NCI-H1694 treated with DMSO at 0.1 percent for 48 hours (cell line): ENCODE measurements around the gene IREB2.

Experiments used
- DNase-seq: peaks from one replicate; lab custom pipeline; 2025; lab: John Stamatoyannopoulos, UW

Gene IREB2

GRCh38 chr15:78542647-78543046, 104.6 kb downstream of the IREB2 start:
- no peak for DNase-seq

DNA sequence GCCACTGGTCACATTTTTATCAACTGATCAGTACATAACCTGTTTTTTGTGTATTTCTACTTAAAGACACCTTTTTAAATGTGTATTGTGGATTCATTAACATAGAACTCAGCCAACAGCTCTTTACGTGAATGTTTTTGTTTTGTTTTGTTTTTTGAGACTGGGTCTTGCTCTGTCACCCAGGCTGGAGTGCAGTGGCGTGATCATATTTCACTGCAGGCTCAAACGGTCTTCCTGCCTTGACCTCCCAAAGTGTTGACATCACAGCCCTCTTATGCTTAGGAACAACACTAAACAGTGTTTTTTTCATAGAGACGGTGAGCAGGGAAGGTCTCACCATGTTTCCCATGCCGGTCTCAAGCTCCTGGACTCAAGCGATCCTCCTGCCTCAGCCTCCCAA, 112.2 kb downstream of the IREB2 start:
- no peak for DNase-seq

DNA sequence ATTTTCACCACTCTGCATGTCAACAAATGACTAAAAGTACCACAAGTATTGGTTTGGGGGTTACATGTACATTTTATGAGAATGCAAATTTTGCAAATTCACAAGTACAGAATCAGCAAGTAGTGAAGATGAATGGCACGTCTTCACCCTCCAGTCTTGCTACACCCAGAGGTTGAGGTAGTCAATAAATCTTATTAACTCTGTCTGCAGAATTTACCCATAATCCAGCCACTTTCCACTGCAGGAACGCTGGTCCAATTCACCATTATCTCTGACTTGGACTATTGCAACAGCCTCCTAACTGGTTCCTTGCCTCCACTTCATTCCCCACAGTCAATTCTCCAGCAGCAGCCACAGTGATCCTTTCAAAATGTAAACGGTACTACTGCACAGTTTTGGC, 112.8 kb downstream of the IREB2 start:
- DNase-seq, result no peak
